SK-N-MC (cell line): ENCODE results near the gene SGMS1.

Experiments
- DNase-seq: peaks from one replicate; pipeline ENCODE4 v3.0.0-alpha.2; 2011; ENCODE audit warnings: low read depth, low spot score
- H3K27ac ChIP-seq: fragments of 200-600 bp; sonication (generic); 2 replicates; pipeline ENCODE4 v1.5.1; 2016; ENCODE audit warnings: mixed run types
- H3K36me3 ChIP-seq: fragments of 200-600 bp; sonication (generic); 2 replicates; pipeline ENCODE4 v1.6.1; 2017; ENCODE audit warnings: antibody characterized with exemption, low read length, mixed read lengths; ENCODE audit not compliant: insufficient read depth
- H3K4me3 ChIP-seq: fragments of 200-600 bp; sonication (generic); 2 replicates; pipeline ENCODE4 v1.5.1; 2016
- H3K9ac ChIP-seq: fragments of 200-600 bp; sonication (generic); 2 replicates; pipeline ENCODE4 v1.8.0; 2017; ENCODE audit warnings: mixed run types, mixed read lengths; ENCODE audit not compliant: insufficient read length
- H3K9me3 ChIP-seq: fragments of 200-600 bp; sonication (generic); 2 replicates; pipeline ENCODE4 v1.6.1; 2017; ENCODE audit warnings: low read depth, mild to moderate bottlenecking, antibody characterized with exemption, low read length, moderate library complexity, mixed read lengths
- EZH2 ChIP-seq: fragments of 200-600 bp; sonication (generic); IDR thresholded peaks from one replicate; pipeline ENCODE4 v1.6.1; 2017; ENCODE audit warnings: antibody characterized with exemption
- FOXP2 ChIP-seq: optimal IDR thresholded peaks from 2 replicates; pipeline ENCODE3; 2011; ENCODE audit warnings: mild to moderate bottlenecking, moderate library complexity; ENCODE audit not compliant: insufficient read depth; ENCODE audit errors: extremely low read length, control extremely low read depth
- POLR2AphosphoS5 ChIP-seq: IDR thresholded peaks from 2 replicates; pipeline ENCODE4 v1.6.1; 2012; ENCODE audit warnings: mild to moderate bottlenecking, low read depth, low read length, borderline replicate concordance

SGMS1 gene

DNA sequence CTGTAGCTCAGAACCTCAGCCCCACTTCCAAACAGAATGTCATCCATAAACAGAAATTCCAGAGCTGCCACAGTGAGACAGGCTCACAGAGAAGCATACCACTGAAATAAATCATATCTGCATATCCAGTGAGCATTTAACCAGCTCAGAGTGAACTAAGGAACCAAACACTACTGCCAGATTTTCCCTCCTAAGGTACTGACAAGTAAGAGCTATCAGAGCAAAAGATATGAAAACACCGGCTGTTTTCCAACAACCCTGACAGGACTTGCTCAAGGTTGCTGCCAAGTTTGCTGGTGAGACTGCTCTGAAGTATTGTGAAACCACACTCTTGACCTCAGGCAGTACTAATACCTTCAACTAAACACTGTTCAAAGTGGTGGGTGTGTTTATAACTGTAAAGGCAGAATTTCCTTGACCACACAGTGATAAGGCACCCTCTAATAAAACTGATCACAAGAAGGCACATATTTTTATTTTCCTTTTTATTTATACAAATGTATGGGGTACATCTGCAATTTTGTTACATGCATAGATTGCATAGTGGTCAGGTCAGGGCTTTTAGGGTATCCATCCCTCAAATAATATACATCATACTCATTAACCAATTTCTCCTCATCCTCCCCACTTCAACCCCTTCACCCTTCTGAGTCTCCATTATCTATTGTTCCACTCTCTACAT is 18.3 kb downstream of the SGMS1 start:
- Histone ChIP-seq H3K9ac (no peak overlapping the region), H3K27ac (no peak overlapping the region)

DNA sequence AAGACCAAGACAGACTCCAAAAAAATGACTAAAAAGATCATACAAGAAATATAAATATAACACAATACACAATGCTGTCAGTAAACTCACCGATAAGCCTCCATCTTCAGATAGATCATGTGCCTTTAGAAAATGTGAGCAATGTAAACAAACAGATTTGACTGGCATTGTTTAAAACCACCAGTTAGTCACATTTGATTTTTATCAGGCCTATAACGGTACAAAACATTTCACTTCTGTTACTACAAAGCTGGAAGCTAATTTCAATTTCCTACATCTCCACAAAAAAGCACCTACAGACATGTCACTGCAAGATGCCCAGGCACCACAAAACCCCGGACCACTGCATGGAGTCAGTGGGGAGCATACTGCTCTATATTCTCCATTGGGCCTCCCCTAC is 18.9 kb downstream of the SGMS1 start:
- TF ChIP-seq POLR2AphosphoS5: no peak
- no peak for TF ChIP-seq EZH2
- TF ChIP-seq FOXP2: no peak
- H3K9ac ChIP-seq: no peak overlapping the region
- H3K4me3 ChIP-seq: no peak overlapping the region
- DNase-seq: no peak
- H3K36me3 ChIP-seq: no peaks in the 10 kb centered on the region
- H3K27ac ChIP-seq: no peak overlapping the region
- H3K9me3 ChIP-seq: no peaks in the 10 kb centered on the region

More for the DNA sequence above, 18.3 kb downstream of the SGMS1 start:
- DNase-seq: no peak
- TF ChIP-seq FOXP2 (no peak), POLR2AphosphoS5 (no peak), EZH2 (no peak)
- Histone ChIP-seq H3K36me3 (no peaks in the 10 kb centered on the region), H3K4me3 (no peak overlapping the region), H3K9me3 (no peaks in the 10 kb centered on the region)

DNA sequence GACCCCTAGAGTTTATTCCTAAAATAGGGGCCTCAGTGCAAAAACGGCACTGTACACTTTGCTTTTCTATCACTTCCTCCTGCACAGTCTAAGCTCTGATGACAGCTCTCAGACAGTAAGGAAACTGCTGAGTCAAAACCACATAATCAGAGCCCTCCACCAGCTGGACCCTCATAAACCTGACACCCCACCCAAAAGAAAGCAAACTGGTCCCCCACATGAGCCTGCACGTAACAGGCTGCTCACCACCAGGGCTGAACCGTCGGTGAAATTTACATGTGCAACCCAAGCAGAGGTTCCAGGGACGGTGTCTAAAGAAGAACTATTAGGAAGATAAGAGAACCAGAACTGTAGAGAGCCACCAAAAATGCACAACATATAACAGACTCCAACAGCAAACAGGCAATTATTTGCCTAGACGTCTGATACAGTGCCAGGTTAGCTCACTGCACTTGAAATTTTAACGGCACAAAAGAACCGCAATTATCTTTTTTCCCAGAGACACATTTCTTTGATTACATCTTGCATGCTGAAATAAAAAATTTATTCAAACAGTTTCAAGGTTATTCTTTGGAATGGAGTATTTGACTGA is 19.6 kb downstream of the SGMS1 start:
- Histone ChIP-seq H3K9ac (no peak overlapping the region), H3K4me3 (no peak overlapping the region), H3K27ac (no peak overlapping the region; the same call in 1 of the 2 replicates), H3K36me3 (no peaks in the 10 kb centered on the region), H3K9me3 (no peaks in the 10 kb centered on the region)
- DNase-seq: no peak
- TF ChIP-seq EZH2 (no peak), FOXP2 (no peak), POLR2AphosphoS5 (no peak)

DNA sequence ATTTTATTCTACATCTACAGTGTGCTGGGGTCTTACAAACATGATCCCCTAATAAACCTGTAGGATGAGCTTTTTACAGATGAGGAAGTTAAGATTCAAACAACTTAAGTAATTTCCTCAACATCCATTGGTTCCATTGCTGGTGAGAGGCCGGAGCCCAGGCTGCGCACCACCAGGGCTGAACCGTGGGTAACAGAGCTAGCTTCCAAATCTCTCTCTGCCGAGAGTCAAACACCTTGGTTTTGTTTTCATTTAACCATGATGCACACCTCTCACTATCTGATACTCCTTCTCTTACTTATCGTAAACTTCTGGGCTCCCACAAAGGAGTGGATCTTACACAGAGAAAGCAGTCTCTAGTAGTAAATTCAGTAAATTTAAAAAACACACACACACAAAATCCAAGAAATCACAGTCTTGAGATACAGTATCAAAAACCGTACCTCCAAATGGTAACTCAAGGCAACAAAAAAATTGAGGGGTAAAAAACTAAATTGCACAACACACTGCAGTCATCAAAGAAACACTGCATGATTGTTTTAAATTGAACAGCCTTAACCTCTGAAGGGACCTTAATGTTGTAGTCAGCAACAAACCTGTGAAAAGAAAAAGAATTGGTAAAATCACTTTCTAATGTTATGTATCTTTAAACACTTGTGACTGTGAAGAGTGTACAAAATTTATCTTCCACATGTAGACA is 20.5 kb downstream of the SGMS1 start:
- no peaks in the 10 kb centered on the region for H3K9me3 ChIP-seq
- no peaks in the 10 kb centered on the region for H3K36me3 ChIP-seq
- no peak for DNase-seq
- no peak overlapping the region for H3K27ac ChIP-seq
- TF ChIP-seq POLR2AphosphoS5 (no peak), FOXP2 (no peak), EZH2 (no peak)
- no peak overlapping the region for H3K4me3 ChIP-seq
- no peak overlapping the region for H3K9ac ChIP-seq

DNA sequence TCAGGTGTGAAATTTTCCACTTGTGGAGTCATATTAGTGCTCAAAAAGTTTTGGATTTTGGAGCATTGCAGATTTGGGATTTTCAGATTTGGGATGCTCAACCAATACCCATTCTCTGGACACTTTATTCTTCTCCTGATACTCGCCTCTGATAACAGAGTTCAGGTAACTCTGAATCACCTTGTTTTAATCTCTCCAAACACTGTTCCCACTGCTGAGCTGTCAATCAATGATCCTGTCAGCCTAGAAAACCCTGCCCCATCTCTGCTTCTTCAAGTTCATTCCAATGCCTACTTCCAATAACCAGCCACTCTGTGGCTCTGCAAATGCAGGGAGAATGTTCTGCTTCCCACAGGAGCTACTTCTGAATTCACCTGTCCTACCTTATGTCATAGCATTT is 21.8 kb downstream of the SGMS1 start:
- Histone ChIP-seq H3K9ac (no peak overlapping the region), H3K27ac (no peak overlapping the region), H3K4me3 (no peak overlapping the region), H3K9me3 (no peaks in the 10 kb centered on the region), H3K36me3 (no peaks in the 10 kb centered on the region)
- TF ChIP-seq POLR2AphosphoS5: no peak
- no peak for TF ChIP-seq FOXP2
- no peak for TF ChIP-seq EZH2
- no peak for DNase-seq

DNA sequence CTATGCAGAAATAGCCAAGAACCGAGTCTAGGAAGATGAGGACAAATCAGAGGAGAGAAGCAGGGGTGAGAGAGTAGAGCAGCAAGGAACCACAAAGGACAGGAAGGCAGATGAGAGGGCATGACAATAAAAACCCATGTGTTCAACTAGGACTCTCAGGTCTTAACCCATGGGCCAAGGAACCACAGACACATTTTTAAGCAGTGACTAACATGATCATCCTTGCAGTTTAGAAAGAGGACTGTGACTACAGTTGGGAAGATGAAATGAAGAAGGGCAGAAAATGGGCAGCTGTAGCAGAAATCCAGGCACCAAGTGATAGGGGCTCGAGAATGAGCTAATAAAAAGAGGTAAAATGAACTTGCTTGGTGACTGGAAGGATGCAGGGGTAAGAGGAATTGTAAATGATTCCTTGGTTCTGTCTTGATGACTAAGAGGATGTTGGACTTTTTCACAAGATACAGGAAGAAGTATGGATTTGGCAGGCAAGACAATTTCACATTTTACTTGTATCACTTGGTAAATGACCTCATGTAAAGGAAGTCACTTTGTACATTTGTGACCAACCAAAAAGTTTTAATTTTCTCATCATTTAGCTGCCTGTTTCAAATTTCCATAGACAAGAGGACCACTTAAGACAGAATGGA is 22.8 kb downstream of the SGMS1 start:
- H3K4me3 ChIP-seq: no peak overlapping the region
- H3K36me3 ChIP-seq: no peaks in the 10 kb centered on the region
- H3K9me3 ChIP-seq: no peaks in the 10 kb centered on the region
- no peak overlapping the region for H3K27ac ChIP-seq
- TF ChIP-seq FOXP2 (no peak), POLR2AphosphoS5 (no peak), EZH2 (no peak)
- no peak for DNase-seq
- no peak overlapping the region for H3K9ac ChIP-seq

DNA sequence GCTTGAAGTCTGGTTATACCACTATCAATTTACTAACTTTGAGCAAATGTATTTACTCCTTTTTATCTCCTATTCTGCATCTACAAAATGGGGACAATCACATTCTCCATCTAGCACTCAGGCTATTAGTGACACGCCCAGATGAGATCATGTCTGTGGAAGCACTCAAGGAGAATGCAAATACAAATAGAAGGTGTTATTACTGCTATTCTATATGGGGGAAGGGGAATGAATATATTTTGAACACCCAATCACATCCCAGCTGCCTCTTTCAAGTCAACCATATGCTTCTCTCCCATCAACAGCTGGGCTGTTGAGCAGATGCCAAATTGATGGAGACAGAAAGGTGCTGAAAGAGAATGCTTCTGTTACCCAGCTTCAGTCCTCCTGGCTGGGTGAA is 23.5 kb downstream of the SGMS1 start:
- H3K4me3 ChIP-seq: no peak overlapping the region
- no peak overlapping the region for H3K9ac ChIP-seq
- no peaks in the 10 kb centered on the region for H3K9me3 ChIP-seq
- TF ChIP-seq FOXP2: no peak
- no peak for TF ChIP-seq EZH2
- no peak for TF ChIP-seq POLR2AphosphoS5
- no peaks in the 10 kb centered on the region for H3K36me3 ChIP-seq
- H3K27ac ChIP-seq: no peak overlapping the region
- no peak for DNase-seq

DNA sequence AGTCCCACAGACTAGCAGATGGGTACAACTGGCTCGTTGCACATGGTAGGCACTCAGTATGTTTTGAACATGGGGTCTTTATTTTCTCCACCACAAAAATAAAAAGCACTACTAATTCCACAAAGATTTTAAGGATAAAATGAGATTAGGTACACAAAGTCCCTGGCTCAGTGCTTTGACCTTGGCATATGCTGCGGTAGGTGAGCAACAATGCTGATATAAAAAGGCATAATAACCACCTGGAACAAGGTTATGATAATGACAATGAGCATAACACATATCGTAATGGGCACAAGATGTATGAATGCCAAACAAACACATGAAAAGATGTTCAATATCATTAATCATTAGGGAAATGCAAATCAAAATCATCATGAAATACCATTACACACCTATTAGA is 26.9 kb downstream of the SGMS1 start:
- Histone ChIP-seq H3K4me3 (no peak overlapping the region), H3K27ac (no peak overlapping the region), H3K9me3 (no peaks in the 10 kb centered on the region), H3K9ac (no peak overlapping the region), H3K36me3 (no peaks in the 10 kb centered on the region)
- TF ChIP-seq FOXP2 (no peak), POLR2AphosphoS5 (no peak), EZH2 (no peak)
- DNase-seq: no peak
